Activated CD4-positive, alpha-beta T cell treated with anti-CD3 and anti-CD28 coated beads, Interleukin-10, Interleukin-2, amounts not matched to agents 100 ng/mL and 50 ng/mL, durations not matched to agents 16 hours and 8 hours (primary cell): ENCODE results near the gene ARHGAP26.

Source experiments
- DNase-seq: peaks from one replicate; pipeline ENCODE4 v3.0.0-alpha.2; 2020

ARHGAP26 gene

DNA sequence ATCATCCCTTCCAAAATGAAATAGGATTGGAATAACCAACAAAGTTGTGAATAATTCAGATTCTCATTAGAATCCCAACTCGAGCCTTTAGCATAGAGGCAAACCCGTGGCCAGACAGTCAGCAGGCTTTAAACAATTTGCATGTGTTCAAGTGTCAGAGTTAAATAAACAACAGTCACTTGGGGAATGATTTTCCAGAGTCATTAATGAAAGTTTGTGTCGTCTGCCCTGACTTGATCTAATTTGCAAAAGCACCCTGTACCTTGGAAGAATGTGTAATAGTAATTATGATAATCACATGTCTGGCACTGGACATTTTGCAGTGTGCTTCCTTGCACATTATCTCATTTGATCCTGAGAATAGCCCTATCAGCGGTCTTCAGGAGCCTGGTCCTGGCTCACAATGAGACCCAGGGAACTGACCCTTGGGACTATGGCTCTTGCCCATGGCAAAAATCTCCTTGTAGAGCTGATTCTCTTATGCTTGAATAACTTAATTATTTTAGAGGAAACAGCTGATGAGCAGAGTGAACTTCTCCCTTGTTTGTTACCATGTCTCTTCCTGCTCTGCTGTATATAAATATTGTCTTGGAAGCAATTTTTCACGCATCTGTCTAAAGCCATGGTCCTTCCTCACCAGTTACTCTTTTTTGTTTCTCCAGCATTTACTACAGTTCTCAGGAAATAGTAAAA, 360.6 kb downstream of the ARHGAP26 start:
- no peak for DNase-seq

DNA sequence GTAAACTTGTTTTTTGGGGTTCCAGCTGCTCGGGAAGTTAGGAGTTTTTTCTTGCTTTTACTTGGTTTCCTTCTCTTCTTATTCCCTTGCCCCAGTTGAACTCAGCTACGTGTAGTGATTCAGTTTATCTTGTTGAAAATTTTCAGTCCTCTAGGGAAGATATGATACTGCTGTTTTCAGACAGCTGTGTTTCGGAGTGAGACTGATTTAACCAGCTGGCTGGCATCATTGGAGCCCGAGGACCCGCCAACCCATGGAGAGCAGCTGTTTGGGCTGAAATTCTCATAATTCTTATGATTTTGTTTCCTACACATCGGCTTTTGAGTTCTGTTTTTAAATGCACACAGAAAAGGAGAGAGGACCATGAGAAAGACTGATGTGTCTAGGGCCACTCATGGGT, 361.8 kb downstream of the ARHGAP26 start:
- no peak for DNase-seq

DNA sequence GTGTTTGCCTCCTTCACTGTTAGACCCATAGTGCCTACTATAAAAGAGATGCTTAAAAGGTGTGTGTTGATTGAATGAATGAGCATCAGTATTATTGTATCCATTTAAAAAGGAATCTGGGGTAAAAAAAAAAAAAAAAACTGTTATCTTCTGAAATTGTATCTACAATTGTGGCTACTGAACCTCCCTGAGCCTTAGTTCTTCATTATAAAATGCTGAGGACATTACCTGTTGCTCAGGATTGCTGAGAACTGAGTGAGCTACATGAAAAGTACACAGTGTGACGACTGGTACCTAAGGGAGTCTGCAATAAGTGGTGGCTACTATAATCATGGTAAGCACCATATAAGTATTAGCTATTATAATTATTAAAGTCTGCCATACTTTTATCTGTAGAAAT, 362.6 kb downstream of the ARHGAP26 start:
- DNase-seq: no peak

DNA sequence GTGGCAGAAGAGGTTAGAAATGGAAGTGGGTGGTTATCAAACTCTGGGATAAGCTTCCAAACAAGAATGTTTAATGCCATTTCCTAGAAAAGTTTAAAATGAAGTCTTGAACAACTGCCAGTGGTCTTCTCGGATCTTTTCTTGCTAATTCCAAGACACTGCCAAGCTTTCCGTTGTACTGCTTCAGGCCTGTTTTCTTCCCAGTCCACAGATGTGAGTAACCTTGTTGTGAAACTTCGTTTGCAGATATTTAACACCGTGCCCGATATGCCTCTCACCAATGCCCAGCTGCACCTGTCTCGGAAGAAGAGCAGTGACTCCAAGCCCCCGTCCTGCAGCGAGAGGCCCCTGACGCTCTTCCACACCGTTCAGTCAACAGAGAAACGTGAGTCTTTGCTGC, 363.5 kb downstream of the ARHGAP26 start:
- no peak for DNase-seq

DNA sequence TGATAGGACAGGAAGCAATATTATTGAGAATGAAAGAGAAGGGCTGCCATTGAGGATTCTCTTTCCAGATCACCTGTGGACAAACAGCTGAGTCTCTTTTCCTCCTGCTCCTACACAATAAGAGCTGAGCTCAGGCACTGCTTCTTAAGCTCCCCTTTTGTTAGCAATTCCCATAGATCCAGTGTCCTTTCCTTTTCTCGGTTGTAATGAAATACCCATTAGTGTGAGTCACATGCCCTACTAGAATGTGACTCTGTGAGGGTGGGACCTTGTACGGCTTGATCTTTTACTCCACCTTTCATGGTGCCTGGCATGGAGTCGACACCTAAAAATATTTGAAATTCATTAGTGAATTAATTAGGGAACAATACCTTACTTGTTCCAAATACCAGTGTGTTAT, 364.1 kb downstream of the ARHGAP26 start:
- no peak for DNase-seq

DNA sequence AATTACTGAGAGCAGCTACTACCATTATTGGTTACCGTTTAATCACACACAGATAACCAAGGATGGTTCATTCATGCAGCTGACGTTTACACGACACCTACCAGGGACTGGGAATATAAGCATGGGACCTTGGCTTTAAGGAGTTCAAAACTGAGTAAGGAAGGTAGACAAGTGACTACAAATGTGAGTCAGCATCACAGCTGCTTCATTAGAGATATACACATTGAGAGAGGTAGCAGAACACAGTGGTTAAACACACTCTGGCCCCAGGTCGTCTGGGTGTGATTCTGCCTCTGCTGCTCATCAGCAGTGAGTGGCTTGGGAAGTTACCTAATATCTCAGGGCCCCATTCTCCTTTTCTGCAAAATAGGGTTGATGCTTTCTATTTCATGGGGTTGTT, 364.7 kb downstream of the ARHGAP26 start:
- DNase-seq: peak; percentile 35

DNA sequence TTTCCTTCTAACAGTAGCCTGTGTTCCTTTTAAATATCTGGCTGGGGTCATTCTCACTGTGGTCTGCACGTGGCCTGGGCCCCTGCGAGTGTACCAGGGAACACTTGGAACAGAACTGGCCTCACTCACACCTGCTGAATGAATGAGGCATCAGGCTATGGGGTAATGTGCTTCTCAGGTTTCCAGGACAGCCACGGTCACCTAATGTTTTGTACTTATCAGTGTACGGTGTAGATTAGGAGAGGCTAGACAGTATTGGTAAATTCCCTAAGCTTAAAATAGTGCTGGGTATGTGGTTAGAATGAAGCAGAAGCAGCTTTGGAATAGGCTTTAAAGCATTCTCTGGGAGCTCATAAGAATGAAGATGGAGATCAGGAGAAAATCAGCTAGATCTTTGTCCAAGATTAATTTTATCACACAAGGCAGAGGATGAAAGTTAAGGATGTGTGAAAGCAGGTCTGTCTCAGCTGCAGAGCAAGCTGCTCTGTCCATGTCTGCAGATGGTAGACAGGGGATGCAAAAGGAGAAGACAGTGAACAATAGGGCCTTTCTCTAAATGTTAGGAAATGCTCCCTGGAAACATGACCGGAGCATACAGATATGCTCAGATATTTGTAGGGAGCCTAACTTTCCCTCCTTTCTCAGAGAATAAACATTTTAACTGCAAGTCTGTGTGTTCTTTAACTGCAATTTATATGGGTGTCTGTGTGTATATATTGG, 365.8 kb downstream of the ARHGAP26 start:
- no peak for DNase-seq

DNA sequence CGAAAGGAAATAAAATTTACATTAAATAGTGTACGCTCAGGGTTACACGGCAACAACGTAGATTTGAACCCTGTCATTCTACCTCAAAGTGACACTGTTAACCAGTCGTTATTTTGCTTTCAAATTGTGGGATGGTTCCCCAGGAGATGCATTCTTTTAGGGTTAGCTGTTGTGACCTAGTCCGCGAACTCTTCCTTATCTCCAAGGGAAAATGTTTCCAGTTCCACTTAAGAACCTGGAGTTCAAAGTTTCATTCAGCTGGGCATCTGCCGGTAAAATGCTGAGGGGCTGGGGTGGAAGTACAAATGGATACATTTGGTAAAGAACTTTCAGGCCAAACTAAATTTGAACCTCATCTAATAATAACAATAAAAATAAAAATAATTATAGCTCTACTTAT, 368.7 kb downstream of the ARHGAP26 start:
- no peak for DNase-seq

DNA sequence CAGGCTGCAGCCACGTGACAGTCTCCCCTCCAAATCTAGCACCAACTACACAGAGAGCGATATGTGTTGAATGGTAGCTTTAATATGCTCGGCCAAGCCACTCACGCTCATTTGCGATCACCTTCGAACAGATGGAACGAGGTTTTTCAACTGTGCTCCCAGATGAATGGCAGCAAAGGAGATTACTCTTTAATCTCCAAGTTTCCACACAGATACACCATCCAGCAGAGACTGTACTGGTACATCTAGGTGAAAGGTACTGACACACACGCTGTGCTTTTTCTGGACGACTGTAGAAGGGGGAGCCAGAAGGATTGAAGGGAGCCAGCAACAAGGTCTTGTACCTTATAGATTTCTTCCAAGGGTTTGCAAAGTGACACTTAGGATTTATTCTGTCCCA, 369.4 kb downstream of the ARHGAP26 start:
- DNase-seq: no peak

DNA sequence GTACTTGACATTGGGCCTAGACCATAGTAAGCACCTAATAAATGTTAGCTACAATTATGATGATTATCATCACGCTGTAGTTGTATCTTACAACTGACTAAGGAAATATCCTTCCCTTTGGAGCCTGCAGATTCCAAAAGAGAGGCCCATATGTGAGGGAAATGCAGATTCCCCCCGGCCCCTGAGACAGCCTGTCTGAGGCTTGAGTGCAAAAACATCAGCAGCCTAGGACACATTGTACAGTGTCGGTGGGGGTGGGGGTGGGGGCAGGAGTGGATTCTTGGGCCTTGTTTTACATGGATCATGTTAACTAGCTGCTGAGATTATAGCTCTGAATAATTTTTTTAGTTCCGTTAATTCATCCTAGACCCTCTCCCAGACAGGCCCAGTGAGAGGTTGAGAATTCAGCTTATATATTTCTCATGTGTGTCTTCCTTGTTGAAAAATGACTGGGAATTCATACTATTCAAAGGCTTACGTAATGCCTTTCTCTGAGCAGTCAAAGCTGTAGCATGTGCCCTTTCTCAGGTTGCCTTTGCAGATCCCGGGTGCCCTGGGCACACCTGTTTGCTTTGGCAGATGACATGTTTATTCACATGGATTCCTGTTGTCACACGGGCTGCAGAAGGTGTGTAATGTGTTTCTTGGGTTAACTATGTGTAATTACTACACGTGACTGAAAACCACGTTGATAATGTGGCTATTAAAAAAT, 370.5 kb downstream of the ARHGAP26 start:
- DNase-seq: no peak

DNA sequence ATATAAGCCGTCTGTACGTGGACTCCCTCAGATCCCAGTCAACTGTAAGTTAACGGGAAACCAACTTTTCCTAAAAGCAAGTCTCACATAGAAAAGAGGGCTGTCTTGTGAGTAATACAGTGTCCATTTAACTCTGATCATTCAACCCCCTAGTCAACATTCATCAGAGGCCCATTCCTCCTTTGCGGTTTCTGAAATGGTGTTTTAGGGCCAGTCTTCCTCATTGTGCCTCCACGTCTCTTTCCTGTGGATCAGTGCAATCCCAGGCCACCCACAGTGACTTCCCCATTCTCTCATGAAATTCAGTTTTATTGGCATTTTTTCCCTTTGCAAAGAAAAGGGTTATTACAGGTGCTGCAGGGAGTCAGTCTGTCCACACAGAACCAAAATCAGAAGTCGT, 371.5 kb downstream of the ARHGAP26 start:
- no peak for DNase-seq

DNA sequence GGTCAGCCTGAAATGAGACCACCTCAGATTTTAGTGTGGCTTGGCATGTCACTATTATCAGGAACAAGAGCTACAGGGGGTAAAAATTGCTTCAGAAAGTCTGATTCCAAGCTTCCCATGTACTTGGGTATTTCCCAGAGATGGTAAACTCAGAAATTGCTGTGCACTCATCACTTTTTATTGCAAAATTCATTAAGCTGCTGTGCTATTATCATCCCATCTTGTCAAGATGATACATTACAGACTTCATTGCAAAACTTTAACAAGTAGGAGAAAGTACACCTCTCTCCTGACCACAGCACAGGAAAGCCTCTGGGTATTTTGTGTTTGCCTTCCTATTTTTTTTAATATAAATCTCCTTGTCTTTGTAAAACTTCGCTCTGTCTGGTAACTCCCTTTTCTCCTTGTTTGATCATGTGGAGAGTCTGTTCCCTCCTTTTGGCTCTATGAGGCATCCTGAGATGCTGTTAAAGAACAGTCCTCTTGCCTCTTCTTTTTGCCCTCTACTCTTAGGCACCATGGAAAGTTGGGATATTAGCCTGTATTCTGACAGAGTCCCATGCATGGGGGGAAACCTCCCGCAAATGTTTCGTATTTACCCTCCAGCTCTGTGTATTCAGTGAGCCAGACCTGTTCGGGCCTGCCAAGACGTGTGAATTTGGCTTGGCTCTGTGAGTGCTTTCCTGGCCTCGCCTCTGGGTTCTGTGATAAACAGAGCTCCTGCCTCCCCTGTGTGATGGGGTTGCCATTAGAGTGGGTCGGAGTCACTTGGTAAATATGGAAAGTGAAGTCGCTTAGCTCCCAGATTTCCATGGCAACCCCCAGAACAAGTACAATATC, 372.6 kb downstream of the ARHGAP26 start:
- DNase-seq: no peak

DNA sequence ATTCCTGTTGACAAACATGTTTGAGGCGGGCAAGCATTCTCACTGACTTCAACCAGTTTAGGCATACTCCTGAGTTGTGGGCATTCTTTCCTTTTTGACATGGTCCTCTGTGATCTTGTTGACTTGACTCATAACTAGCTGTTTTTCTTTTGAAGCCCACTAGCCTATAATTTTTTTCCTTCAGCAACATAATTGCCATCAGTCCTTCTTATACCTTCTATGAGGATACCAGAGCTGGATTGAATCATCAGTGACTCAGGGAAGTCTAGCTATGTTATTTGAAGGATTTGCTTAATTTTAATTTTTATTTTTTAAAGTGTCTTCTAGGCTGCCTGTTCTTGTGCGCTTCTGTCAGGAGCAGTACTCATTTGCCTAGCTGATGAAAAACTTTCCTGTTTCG, 373.8 kb downstream of the ARHGAP26 start:
- DNase-seq: no peak

DNA sequence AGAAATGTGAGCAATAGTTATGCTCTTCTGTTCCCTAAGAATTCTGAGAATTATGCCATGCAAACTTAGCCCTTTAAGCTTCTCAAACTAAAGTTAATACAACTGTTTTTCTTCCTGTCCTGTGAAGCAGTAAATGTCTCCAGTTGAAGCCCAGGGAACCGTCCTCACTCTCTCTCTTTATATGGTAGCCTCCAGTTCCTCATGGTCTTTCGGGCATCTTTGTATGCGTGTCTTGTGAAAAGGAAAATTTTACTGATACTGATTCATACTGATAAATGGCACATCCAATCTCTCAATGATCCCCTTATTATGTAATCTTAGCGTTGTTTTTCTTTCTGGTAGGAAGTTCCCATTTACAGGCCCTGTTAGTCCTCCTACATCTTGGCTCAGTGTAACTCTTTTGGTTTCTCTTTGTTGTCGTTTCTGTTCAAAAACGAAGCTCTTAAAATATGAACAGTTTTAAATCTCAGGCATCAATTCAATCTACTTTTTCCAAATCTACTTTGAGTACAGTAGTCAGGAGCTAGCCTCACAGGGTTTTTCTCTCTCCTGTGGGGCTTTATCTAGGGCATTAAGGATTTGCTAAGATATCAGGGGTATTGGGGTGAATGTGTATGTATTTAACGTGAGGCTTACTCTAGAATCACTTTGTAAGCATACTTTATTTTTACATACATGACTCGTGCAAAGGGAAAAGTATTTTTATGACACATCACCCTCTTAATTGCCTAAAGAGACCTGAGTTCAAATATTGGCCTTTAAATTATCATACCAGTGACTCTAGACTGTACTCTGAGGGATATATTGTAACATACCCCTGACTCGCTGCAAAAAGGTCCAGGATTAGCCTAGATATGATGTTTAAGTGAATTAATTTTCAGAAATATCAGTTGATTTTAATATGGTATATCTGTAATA, 375.3 kb downstream of the ARHGAP26 start:
- DNase-seq: no peak

DNA sequence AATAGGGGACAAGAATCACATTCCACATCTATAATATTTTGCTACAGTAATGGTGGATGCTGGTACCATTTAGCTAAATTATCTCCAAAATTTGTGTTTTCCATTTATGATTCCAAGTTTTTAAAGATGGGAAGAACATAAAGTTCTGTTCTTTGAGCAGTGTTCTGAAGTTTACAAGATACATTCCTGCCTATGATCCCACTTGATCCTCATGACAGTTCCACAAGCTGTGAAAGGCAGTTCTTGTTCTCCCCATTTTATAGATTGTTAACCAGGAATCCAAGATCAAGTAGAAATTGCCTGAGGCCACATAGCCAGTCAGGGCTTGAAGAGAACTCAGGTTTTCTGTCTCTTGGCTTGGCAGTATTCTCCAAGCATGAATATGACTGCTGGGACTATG, 376.0 kb downstream of the ARHGAP26 start:
- no peak for DNase-seq

DNA sequence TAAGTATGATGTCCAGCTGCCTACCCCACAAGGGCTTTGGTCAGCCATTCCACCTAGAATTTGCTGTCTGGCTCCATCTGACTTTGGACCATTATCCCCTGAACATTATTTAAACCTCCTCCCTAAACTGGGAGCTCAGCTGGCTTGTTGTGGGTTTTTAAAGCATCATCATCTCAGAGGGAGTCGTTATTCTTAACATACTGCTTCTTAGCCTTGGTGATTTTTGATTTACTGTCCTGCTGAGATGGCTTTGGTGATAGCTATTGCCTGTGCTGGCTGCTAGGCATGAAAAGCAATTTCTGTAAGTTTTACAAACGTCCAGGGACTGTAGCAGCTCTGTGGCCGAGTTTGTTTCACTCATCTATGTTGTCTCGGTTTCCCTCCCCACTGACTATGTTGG, 377.2 kb downstream of the ARHGAP26 start:
- no peak for DNase-seq

DNA sequence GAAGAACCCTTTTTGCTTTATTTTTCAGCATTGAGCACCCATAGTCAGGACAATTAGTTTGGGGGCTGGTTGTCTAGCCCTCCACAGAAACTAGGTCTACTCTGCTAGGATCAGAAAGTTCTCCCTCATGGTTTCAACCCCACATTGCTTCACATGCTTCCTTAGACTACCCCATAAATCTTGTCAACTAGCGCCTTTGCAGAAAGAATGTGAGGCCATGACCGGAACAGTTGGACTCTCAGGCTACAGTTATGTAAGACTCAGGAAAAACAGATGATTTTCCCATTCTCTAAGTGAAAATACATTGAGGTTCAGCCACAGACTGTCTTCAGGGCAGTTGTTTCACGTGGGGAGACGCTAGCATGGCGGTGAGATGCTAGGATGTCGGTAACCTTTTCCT, 377.7 kb downstream of the ARHGAP26 start:
- DNase-seq: no peak

DNA sequence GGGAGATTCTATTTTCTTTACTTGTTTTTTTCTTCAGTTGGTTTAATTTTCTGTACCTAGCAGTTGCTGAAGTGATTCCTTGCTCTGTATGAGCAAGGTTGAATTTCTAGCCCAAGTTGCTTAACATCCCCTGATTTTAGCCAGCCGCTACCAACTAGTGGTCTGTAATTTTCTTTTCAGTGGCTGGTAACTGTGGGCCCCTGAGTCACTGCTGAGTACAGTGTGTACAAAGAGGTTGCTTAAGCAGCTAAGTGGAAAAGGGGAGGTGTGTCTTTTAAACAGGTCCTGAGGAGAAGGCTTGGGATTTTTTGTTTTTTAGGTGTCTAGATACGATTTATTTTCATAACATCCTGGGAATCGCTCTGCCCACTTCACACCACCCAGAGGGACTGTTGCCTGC, 378.6 kb downstream of the ARHGAP26 start:
- DNase-seq: no peak

DNA sequence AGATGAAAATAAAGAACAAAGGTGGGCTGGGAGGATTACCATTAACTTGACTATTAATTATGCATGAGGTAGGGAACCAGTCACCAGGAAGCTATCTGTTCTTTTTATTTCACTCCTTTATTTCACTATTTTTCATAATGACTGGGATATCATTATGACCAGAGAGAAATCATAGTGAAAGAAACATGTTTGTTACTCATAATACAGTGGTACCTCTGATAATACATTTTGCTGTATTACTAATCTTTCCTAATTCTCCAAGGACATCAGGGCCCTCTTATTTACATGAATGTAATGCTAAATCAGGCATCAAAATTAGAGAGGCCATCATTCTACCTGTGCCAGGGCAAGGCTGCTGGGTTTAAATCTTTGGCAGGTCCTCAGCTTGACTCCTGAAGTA, 379.6 kb downstream of the ARHGAP26 start:
- no peak for DNase-seq

DNA sequence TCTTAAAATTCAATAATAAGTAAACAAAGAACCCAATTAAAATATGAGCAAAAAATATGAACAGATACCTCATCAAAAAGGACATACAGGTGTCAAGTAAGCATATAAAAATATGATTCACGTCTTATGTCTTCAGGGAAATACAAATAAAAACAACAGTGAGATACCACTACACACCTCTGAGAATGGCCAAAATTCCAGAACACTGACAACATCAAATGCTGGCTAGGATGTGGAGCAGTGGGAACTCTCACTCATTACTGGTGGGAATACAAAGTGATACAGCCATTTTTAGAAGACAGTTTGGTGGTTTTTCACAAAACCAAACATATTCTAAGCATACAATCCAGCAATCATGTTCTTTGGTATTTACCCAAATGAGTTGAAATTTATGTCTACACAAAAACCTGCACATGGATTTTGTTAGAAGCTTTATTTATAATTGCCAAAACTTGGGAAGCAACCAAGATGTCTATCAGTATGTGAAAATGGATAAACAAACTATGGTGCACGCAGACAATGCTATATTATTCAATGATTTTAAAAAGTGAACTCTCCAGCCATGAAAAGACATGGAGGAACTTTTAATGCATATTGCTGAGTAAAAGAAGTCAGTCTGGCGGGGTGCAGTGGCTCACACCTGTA, 381.0 kb downstream of the ARHGAP26 start:
- DNase-seq: no peak

DNA sequence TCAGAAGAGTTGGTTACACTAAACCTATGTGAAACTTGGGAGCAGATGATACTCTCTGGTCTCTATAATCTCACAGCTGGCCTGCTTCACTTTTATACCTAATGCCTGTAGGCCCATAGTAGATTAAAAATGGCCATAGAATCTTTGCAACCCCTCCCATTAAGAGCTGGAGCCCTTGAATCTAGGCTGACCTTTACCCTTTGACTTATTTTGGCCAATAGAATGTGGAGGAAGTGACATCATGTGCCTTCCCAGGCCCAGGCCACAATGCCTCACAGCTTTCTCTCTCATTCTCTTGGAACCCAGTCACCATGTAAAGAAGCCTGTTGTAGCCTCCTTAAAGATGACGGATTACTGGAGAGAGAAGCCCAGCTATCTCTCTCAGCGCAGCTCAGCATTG, 382.3 kb downstream of the ARHGAP26 start:
- DNase-seq: no peak
